ENCODE results near the gene NDC80. TPM values are rescaled to one million over a fixed set of nuclear protein-coding genes. Genes with fewer than 3 reads are reported as not detected.

Gene NDC80
- total and polyA plus RNA-seq, 11 donors = 0.09 to 5.0 (median 0.35) TPM; not detected in 1

GRCh38 chr18:2636126-2636631 is 64.8 kb downstream of the NDC80 start:
- WGBS, 4 donors = 52 to 63% (median 55%) methylated on average over 9 of the region's 9 CpGs
- TF ChIP-seq CTCF (IDR thresholded peaks at IDR 0.05) (no peak), POLR2A (IDR thresholded peaks at IDR 0.05) (no peak)
- ATAC-seq (peak in 2 of 4 donors; percentile 6 to 14), DNase-seq (no peak)
- Histone ChIP-seq H3K27ac (peak overlapping the region; percentile 70 to 96 (median 85)), H3K36me3 (no peaks in the 10 kb centered on the region), H3K27me3 (no peaks in the 10 kb centered on the region), H3K9me3 (no peaks in the 10 kb centered on the region), H3K4me1 (peaks cover 0 to 60% (median 18%) of the 10 kb centered on the region in 12 donors), H3K4me3 (peak overlapping the region in 7 of 12 donors; percentile 8 to 41 (median 29))
- intact Hi-C loops (cut with DNase I) = no loop called here

- 20 to 39% (median 32%) methylated on average over 2 of the region's 2 CpGs for WGBS, 4 donors
- Histone ChIP-seq H3K9me3 (no peaks in the 10 kb centered on the region), H3K4me1 (peaks cover 0 to 75% (median 10%) of the 10 kb centered on the region in 12 donors), H3K36me3 (no peaks in the 10 kb centered on the region), H3K27ac (peak overlapping the region; percentile 2 to 96 (median 36)), H3K27me3 (no peaks in the 10 kb centered on the region), H3K4me3 (peak overlapping the region in 9 of 12 donors; percentile 3 to 38 (median 18))
- ATAC-seq (peak in 2 of 4 donors; percentile 38 to 43), DNase-seq (no peak)
- intact Hi-C loops (cut with DNase I) = no loop called here
- TF ChIP-seq CTCF (IDR thresholded peaks at IDR 0.05) = no peak
- TF ChIP-seq POLR2A (IDR thresholded peaks at IDR 0.05) = no peak
These were observed 70.3 kb downstream of the NDC80 start for GRCh38 chr18:2641638-2642037.

DNA sequence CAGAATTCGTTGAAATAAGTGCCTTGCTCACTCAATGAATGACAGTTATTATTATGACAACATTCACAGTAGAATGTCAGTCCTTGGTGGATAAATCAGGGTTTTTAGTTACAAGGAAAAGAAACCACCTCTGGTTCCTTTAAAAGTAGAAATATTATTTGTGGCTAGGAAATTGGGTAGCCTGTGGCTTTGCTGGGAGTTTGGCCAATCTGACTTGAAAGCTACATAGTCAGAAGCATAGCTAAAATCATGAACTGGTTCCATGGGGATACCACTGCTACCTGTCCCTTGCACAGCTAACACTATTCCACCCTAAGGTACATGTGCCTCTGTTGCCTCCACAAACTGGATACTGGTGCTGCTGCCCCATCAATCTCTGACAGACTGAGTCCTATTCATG is 71.4 kb downstream of the NDC80 start:
- Histone ChIP-seq H3K27me3 (no peaks in the 10 kb centered on the region), H3K4me3 (no peak overlapping the region), H3K4me1 (peaks cover 0 to 65% (median 7%) of the 10 kb centered on the region in 12 donors), H3K9me3 (no peaks in the 10 kb centered on the region), H3K36me3 (no peaks in the 10 kb centered on the region), H3K27ac (peak overlapping the region in 1 of 12 donors; percentile 96)
- intact Hi-C loops (cut with DNase I) = no loop called here
- no peak for TF ChIP-seq POLR2A (IDR thresholded peaks at IDR 0.05)
- no peak for TF ChIP-seq CTCF (IDR thresholded peaks at IDR 0.05)
- DNase-seq (no peak), ATAC-seq (no peak)
- 76 to 94% (median 82%) methylated on average over 1 of the region's 1 CpG for WGBS, 4 donors

DNA sequence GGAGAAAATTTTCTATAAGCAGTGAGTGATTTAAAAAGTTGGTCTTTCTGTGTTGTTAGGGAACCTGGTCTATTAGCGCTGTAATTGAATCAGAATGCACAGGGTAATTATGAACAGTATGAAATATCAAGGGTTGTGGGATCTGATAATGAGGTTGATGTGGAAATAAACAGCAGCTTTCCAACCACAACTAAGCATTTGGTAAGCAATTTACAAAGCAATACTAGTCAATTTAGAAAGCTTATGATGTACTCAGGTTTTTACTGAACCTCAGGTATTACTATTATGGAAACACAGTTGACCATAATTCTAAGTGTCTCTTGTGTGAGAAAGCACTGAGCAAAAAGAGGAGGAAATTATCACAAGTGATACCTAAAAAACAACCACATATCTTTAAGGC is 73.2 kb downstream of the NDC80 start:
- peaks cover 0 to 53% (median 7%) of the 10 kb centered on the region in 12 donors for H3K4me1 ChIP-seq
- H3K27ac ChIP-seq = peak overlapping the region in 1 of 12 donors; percentile 2
- H3K27me3 ChIP-seq = no peaks in the 10 kb centered on the region
- no peaks in the 10 kb centered on the region for H3K9me3 ChIP-seq
- DNase-seq (no peak), ATAC-seq (no peak)
- H3K4me3 ChIP-seq = no peak overlapping the region
- intact Hi-C loops (cut with DNase I) = no loop called here
- H3K36me3 ChIP-seq = no peaks in the 10 kb centered on the region
- WGBS, 4 donors = 91 to 98% (median 97%) methylated on average over 1 of the region's 1 CpG
- TF ChIP-seq CTCF (IDR thresholded peaks at IDR 0.05) = no peak
- no peak for TF ChIP-seq POLR2A (IDR thresholded peaks at IDR 0.05)
